Measurements from ENCODE around the gene MS4A6E.
"Not testable (repeated sequence)": the region's sequence is repeated elsewhere in the genome, so short reads cannot be mapped to it uniquely, and the experiment has no call there.

The MS4A6E gene, protein sequence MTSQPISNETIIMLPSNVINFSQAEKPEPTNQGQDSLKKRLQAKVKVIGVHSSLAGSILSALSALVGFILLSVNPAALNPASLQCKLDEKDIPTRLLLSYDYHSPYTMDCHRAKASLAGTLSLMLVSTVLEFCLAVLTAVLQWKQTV

GRCh38 chr11:60326955-60327354, at the start of gene MS4A6E:
Gene MS4A6E, plus strand, starts transcription at chr11:60327255. Its CDS starts 7,641 bp downstream, at chr11:60334896.
- DNase-seq (ENCODE audit: low read depth) = no peak

DNA sequence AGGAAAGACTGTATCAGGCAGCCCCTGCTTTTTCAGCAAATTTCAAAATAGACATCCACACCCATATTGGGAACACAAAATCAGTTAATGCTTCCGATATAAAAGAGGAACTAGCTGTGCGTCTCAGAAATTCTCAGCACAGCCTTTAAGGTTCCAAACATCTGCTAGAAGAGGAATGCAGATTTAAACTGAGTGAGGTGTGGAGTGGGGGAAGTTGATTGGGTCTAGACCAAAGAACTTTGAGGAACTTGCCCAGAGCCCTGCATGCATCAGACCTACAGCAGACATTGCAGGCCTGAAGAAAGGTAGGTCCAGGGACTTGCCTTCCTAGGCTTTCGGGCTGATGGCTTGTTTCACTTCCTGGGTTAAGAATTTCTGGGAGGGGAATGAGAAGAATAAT, 46.6 kb upstream of the MS4A6E start, which contains the start of gene MS4A4A:
Gene MS4A4A, plus strand, starts transcription at position 255 of the 400 bp plus-strand sequence. Its CDS starts 10 bp downstream, at position 265.
- no peak for DNase-seq (ENCODE audit: low read depth)

DNA sequence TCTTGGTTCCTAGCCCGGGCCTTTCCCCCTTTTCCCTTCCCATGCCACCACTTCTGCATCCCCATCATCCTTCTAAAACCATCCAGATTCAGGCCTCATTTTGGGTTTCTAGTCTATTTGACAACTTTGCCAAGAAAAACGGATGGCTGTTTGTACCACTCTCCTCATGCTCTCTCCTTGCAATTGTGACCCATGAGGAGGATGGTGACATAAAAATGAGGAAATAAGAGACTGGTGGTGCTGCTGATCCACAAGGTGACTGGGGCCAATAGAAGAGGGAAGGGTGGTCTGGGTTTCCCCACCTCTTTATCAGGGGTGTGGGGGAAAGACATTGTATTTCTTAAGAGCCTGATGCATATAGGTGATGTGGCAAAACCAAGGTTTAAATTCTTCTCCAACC, 45.6 kb upstream of the MS4A6E start:
- DNase-seq (ENCODE audit: low read depth) = no peak

GRCh38 chr11:60282286-60282685, 44.8 kb upstream of the MS4A6E start:
- DNase-seq (ENCODE audit: low read depth) = no peak

DNA sequence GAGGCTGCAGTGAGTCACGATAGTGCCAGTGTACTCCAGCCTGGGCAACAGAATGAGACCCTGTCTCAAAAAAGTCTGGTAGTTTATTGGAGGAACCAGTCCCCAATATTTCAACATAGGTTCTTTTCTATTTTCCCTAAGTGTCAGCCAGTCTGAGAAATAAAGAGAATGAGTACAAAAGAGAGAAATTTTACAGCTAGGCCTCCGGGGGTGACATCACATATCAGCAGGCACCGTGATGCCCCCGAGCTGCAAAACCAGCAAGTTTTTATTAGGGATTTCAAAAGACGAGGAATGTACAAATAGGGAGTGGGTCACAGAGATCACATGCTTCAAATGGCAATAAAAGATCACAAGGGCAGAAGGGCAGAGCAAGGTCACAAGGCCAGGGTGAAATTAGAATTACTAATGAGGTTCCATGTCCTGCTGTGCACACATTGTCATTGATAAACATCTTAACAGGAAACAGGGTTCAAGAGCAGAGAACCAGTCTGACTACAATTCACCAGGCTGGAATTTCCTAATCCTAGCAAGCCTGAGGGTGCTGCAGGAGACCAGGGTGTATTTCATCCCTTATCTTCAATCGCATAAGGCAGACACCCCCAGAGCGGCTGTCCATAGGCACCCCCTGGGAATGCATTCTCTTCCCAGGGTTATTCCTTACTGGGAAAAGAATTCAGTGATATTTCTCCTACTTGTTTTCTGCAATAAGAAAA, 41.5 kb upstream of the MS4A6E start:
- not testable (repeated sequence) for DNase-seq (ENCODE audit: low read depth)

GRCh38 chr11:60288531-60288930, 38.5 kb upstream of the MS4A6E start:
- no peak for DNase-seq (ENCODE audit: low read depth)

DNA sequence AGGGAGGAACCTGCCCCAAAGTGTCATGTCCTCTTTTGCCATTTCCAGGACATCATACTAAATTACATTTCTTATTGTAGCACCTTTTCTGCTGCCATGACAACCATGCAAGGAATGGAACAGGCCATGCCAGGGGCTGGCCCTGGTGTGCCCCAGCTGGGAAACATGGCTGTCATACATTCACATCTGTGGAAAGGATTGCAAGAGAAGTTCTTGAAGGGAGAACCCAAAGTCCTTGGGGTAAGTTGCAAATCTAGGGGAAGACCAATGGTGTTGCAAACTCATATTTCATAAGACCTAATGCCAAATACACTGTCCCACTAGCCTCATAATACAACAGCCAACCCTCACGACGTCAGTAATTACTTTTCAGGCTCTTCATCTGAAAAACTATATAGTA, 34.9 kb upstream of the MS4A6E start:
- no peak for DNase-seq (ENCODE audit: low read depth)

DNA sequence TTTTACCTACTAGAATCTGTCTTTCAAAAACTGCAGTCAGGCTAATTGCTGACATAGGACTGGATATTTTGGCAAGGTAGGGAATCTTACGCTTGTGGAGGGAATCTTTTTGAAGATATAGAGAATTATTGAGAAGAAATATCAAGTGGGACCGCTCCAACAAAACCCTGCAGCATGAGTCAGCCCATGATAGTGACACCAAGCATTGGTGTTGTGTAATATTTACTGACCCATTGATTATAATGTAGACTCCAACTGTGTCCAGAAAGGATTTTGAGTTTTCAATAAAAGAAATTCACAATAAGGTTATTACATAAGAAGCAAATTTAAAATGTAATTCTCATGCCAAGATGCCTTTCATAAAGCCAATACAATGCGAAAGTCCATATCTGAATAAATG, 25.9 kb upstream of the MS4A6E start:
- DNase-seq (ENCODE audit: low read depth) = no peak

DNA sequence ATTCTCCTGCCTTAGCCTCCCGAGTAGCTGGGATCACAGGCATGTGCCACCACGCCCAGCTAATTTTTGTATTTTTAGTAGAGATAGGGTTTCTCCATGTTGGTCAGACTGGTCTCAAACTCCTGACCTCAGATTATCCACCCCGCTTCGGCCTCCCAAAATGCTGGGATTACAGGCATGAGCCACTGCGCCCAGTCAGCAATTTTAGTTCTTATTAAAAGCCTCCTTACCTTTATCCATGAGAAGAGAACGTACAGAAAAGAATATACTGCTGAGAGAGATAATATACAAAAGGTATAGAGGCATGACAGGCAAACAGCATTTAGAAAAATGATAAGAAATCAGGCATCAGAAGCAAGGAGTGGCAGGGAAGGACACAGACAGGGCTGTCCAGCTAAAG, 25.2 kb upstream of the MS4A6E start:
- not testable (repeated sequence) for DNase-seq (ENCODE audit: low read depth)

DNA sequence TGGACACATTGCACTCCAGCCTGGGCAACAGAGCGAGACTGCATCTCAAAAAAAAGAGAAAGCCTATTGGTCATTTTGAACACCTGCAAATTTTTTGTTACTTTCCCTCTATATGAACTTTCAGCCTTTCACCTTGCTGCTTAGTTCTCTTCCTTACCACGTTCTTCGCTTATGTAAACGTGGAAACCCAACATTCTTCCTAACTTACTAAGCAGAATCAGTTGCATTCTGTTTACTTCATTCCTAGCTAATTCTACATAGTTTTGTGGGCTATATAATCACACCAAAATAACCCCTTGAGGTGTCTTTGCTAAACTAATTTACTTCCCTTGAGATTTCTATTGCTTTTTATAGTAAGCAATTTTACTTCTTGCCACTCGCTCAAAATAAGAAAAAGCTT, 23.4 kb upstream of the MS4A6E start:
- DNase-seq (ENCODE audit: low read depth) = no peak

DNA sequence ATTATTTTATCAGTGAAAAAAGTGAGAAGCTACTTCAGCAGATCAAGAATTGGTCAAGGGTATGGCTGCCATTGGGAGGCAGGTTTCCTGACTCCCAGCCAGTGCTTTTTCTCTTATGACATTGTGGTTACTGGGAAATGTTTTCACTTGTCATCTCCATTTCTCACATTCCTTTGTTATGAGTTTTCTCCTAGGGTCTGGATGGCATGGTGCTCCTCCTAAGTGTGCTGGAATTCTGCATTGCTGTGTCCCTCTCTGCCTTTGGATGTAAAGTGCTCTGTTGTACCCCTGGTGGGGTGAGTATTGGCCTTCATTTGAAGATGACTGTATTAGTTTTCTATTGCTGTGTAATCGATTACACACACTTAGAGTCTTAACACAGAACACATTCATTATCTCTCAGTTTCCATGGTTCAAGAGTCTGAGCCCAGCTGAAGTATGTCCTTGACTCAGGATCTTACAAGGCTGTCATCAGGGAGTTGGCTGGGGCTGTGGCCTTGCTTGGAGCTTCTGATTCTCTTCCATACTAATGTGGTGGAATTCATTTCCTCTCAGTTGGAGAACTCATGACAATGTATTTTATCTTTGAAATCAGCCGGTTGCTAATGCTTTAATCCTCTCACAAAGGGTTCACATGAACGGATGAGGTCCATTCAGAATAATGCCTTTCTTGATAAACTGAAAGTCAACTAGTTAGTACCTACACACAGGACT, 21.0 kb upstream of the MS4A6E start:
- no peak for DNase-seq (ENCODE audit: low read depth)

GRCh38 chr11:60307507-60308195, 19.4 kb upstream of the MS4A6E start:
- no peak for DNase-seq (ENCODE audit: low read depth)

DNA sequence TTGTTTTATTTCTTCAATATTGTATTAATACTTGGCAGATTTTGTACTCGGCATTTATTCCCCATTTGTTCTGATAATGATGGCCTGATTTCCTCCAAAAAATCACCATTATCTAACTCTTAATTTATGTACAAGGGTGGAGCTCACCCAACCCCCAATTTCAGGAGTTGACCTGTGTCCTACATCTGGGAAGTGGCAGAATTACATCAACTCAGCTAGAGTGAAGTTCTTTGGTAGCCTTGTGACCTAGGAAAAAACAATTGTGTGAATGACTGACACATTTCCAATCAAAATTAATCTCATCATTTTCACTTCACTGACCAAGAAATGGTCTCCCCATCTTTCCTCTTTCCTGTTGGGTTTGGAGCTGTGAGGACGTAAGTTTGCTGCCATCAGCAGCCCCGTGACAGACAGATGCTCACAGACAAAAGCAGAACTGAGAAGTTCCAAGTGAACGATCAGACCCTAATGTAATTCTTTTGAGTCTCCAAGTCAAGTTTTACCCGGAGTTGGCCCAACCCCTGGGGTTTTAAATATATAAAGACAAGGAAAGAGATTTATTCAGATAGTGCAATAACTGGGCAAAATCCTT, 16.6 kb upstream of the MS4A6E start:
- no peak for DNase-seq (ENCODE audit: low read depth)

DNA sequence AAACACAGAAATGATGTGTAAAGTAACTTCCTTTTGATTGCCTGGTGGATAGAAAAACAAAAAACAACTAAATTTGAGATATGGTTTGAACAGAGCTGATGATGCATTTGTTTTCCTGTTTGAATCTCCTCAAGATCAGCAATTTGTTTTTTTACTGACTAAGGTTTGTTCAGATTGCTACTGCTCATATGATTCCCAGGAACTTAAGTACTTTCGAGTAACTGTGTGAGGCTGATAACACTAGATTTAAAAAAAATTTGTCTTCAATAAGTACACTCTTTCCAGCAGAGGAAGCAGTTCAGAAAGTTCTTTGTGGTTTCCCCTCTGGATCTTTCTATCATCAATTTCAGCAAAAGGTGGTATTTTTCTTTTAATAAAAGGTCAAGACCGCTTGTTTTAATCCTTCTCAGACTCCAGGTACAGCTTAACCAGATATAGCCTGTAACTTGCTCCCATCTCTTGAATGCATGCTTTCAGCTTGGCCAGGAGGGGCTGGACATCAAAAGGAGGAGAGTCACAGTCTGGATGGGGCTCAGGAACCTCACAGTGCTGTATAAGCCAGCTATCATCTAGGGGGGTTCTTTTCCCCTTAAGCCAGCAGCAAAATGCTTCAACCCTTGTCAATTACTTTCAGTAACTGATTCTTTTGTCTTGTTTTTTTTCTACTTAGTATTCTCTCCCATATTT, 12.3 kb upstream of the MS4A6E start:
- DNase-seq (ENCODE audit: low read depth) = no peak

GRCh38 chr11:60315871-60316270, 11.2 kb upstream of the MS4A6E start:
- no peak for DNase-seq (ENCODE audit: low read depth)

DNA sequence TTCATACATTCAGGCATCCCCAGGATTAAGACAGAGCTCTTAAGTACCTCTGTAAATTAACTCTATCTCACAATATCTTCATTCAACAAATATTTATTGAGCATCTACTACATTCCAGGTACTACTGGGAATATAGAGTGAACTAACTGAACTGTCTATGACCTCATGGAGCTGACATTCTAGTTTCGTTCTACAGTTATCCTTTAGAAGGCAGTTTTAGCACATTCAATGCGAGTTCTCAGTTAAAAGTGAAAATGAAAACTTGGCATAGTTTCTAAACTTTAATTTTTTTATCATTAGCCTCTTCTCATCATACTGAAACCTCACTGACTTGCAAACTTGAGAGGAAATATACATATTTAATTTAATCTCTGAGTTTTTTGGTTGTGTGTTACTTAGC, 10.7 kb upstream of the MS4A6E start:
- no peak for DNase-seq (ENCODE audit: low read depth)

GRCh38 chr11:60318726-60319125, 8.3 kb upstream of the MS4A6E start:
- DNase-seq (ENCODE audit: low read depth) = no peak

GRCh38 chr11:60321051-60321450, 6.0 kb upstream of the MS4A6E start:
- no peak for DNase-seq (ENCODE audit: low read depth)

DNA sequence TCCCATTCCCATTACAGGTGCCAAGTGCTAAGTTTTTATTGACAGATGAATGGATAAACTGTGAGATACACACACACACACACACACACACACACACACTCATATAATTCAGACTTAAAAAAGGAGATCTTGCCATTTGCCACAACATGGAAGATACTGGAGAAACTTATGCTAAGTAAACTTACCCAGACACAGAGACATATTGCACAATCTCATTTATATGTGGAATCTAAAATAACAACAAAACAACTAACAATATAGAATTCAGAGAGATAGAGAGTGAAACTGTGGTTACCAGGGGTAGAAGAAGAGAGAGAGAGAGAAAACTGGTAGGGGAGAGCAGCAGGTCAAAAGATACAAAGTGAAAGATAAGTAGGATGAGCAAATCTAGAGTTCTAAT, 1.4 kb downstream of the MS4A6E start:
- no peak for DNase-seq (ENCODE audit: low read depth)

GRCh38 chr11:60332846-60333245, 5.8 kb downstream of the MS4A6E start:
- no peak for DNase-seq (ENCODE audit: low read depth)

DNA sequence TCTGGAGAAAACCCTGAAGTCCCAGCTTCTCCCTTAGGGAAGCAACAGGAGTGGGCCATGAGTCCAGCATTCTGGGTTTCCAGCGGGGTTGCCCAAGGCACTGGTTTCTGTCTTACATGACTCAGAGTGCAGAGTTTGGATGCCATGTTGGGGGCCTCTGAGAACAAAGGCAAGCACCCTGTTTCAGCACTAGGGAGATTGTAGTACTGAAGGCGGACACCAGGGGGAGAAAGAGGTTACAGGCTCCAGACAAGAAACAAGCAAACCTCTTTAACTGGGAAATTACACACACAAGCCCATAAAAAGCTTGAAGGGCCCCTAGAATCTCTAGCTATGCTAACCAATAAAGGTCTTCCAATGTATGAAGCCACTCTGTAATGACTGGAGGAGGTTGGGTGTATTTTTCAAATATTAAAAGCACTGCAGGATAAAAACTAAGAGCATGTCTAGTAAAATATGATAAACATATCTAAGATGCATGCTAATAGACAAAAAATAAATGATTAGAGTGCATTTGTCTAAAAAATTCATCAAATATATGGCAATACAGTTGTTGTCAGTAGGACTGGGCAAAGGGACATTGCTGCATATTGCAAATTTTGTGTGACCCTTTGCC, 7.1 kb downstream of the MS4A6E start:
- DNase-seq (ENCODE audit: low read depth) = peak; percentile 5

Data from activated T-helper 1 cell treated with Interleukin-2 at 50 U/mL for 16 hours (primary cell).